Brain microvascular endothelial cell (primary cell): ENCODE results near the gene NDUFV1.
A peak's percentile ranks its signal among the peaks of the same experiment; 100 is the strongest.

Source experiments
- DNase-seq: peaks from one replicate; pipeline ENCODE4 v3.0.0-alpha.2; 2020
- H3K27ac ChIP-seq: fragments of 250-450 bp; sonication (Bioruptor Pico); 2 replicates; pipeline ENCODE4 v1.5.1; 2020; ENCODE audit warnings: mild to moderate bottlenecking, moderate library complexity
- H3K27me3 ChIP-seq: fragments of 250-450 bp; sonication (Bioruptor Pico); replicated peaks from 2 replicates; pipeline ENCODE4 v1.5.1; 2020; ENCODE audit warnings: mild to moderate bottlenecking
- H3K36me3 ChIP-seq: fragments of 250-450 bp; sonication (Bioruptor Pico); replicated peaks from 2 replicates; pipeline ENCODE4 v1.5.1; 2020; ENCODE audit warnings: mild to moderate bottlenecking
- H3K4me3 ChIP-seq: 2 replicates; pipeline ENCODE4 v1.5.1; 2011; ENCODE audit warnings: low read depth, mild to moderate bottlenecking, control low read depth, low read length, moderate library complexity
- in situ Hi-C: cut with HindIII; loops from 2 replicates; pipeline ENCODE4 v1.10.0; 2017; ENCODE audit warnings: low sequenced_read_pairs, low pct_ligation_motif_present
- TF ChIP-seq, protein P1 (sequence below): IDR thresholded peaks from 2 replicates; pipeline ENCODE4 v1.5.1; 2011; ENCODE audit warnings: low read depth, mild to moderate bottlenecking, moderate library complexity, low read length, control low read depth, inconsistent platforms; ENCODE audit errors: missing control alignments

The NDUFV1 gene

DNA sequence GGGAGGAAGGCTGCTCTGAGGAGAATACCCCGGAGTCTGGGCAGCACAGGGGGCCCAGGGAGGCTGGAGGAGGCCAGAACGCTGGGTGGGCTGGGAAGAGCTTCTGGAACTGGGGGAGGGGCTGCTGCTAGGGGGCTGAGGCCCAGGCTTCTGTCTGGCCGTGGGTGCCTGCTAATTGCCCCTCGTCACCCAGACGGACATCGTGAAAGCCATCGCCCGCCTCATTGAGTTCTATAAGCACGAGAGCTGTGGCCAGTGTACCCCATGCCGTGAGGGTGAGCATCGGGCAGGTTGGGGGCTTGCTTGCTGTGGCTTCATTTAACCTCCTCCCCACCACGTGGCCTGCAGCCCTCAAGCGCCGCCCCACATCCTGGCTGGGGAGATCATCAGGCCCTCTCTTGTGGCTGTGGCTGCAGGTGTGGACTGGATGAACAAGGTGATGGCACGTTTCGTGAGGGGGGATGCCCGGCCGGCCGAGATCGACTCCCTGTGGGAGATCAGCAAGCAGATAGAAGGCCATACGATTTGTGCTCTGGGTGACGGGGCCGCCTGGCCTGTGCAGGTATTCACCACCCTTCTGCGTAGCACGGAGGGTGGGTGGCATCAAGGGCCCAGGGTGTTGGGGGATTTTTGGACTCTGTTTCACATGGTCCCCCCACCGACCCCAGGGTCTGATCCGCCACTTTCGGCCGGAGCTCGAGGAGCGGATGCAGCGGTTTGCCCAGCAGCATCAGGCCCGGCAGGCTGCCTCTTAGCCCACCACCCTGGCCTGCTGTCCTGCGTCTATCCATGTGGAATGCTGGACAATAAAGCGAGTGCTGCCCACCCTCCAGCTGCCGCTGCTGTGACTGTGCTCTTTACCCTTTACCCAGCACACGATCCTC lies 5.2 kb downstream of the NDUFV1 start:
- TF ChIP-seq, protein P1, sequence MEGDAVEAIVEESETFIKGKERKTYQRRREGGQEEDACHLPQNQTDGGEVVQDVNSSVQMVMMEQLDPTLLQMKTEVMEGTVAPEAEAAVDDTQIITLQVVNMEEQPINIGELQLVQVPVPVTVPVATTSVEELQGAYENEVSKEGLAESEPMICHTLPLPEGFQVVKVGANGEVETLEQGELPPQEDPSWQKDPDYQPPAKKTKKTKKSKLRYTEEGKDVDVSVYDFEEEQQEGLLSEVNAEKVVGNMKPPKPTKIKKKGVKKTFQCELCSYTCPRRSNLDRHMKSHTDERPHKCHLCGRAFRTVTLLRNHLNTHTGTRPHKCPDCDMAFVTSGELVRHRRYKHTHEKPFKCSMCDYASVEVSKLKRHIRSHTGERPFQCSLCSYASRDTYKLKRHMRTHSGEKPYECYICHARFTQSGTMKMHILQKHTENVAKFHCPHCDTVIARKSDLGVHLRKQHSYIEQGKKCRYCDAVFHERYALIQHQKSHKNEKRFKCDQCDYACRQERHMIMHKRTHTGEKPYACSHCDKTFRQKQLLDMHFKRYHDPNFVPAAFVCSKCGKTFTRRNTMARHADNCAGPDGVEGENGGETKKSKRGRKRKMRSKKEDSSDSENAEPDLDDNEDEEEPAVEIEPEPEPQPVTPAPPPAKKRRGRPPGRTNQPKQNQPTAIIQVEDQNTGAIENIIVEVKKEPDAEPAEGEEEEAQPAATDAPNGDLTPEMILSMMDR, result no peak
- H3K4me3 ChIP-seq, result no peak overlapping the region
- H3K36me3 ChIP-seq, result peaks cover 6% of the 10 kb centered on the region
- DNase-seq, result no peak
- in situ Hi-C loops, result no loop called here
- H3K27ac ChIP-seq, result no peak overlapping the region
- H3K27me3 ChIP-seq, result peaks cover 10% of the 10 kb centered on the region

DNA sequence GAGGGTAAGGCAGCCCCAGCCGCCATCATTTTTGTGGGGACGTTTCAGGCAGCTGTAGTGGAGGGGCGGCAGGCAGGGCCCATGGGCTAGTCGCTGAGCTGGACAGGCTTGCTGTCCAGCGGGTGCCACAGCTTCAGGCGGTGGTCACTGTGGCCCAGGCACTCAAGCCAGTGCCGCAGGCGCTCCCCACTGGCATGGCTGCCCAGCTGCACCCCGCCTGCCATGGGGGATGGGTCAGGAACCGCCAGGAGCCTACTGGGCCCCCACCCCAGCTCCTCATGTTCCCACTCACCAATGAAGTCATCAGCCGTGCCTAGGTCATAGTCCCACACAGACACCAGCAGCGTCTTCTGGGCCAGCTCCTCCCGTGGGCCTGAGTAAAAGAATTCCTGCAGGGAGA lies 6.0 kb downstream of the NDUFV1 start:
- Histone ChIP-seq H3K27me3 (peaks cover 15% of the 10 kb centered on the region), H3K4me3 (no peak overlapping the region), H3K36me3 (peaks cover 6% of the 10 kb centered on the region), H3K27ac (no peak overlapping the region)
- in situ Hi-C loops, result no loop called here
- DNase-seq, result no peak
- TF ChIP-seq, protein P1, result no peak

DNA sequence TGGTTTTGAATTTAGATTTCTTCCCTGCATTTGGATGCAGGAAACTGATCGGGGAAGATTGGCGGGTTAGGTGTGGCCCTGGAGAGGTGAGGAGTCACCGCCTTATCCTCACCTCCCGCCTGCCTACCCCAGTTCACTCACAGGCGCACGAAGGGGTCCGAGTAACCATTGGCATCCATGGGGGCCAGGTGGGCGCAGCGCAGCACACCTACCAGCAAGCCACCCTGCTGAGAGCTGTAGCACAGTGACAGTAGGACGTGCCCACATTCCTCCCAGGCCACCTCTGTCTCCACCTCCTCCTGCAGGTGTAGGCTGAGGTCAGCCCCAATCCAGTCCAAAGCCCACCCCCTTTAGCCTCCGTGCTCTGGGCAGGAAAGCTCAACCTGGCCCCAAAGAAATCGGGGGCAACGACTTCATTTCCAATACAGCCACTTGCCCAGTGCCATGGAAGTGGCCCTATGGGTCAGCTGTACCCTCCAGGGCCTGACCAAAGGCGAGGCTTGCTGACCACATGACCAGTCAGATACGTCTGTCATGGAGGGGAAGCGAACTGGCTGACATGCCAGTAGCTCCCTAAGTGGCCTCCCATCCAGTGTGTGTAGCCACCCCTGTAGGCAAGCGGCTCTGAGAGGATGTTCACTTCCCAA lies 6.7 kb downstream of the NDUFV1 start:
- H3K36me3 ChIP-seq, result peaks cover 5% of the 10 kb centered on the region
- DNase-seq, result no peak
- no peak overlapping the region for H3K27ac ChIP-seq
- TF ChIP-seq, protein P1, result no peak
- in situ Hi-C loops, result no loop called here
- peaks cover 15% of the 10 kb centered on the region for H3K27me3 ChIP-seq
- H3K4me3 ChIP-seq, result no peak overlapping the region

DNA sequence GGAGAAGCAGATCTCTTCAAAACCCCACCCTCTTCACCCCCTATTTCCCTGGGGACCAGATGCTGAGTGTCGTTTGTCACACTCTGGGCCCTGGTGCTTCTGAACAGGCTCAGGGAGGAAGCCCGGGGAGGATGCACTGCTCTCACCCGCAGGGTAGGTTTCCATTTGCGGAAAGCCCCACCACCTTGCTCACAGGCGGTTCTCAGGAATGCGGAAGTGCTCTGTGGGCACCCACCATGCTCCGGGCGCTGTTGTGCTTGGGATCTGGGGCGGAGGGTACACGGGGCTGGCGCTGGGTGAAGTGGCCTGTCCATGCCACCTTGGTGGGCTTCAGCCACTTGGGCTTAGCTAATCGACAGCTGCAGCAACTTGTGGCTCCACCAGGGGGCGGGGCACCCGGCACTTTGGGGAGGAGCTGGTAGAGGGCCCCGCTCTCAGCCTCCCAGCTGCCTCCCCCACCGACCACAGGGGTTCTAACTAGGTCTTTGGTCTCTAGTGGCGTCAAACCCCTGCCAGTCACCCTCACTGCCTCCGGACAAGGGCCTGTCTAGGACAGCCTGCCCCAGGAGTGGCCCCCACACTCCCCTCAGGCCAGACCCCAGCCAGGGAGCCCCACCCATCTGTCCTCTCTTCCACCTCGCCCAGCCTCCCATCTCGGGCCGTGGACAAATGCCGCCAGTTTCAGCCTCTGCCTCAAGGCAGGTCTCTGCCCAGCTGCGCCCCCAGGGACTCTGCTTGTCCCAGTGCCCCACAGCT lies 7.4 kb downstream of the NDUFV1 start:
- in situ Hi-C loops, result no loop called here
- peak; percentile 1 for DNase-seq
- H3K27ac ChIP-seq, result no peak overlapping the region
- peaks cover 15% of the 10 kb centered on the region for H3K27me3 ChIP-seq
- peak overlapping the region; percentile 31 for H3K4me3 ChIP-seq
- peaks cover 4% of the 10 kb centered on the region for H3K36me3 ChIP-seq
- TF ChIP-seq, protein P1, result peak; percentile 87

DNA sequence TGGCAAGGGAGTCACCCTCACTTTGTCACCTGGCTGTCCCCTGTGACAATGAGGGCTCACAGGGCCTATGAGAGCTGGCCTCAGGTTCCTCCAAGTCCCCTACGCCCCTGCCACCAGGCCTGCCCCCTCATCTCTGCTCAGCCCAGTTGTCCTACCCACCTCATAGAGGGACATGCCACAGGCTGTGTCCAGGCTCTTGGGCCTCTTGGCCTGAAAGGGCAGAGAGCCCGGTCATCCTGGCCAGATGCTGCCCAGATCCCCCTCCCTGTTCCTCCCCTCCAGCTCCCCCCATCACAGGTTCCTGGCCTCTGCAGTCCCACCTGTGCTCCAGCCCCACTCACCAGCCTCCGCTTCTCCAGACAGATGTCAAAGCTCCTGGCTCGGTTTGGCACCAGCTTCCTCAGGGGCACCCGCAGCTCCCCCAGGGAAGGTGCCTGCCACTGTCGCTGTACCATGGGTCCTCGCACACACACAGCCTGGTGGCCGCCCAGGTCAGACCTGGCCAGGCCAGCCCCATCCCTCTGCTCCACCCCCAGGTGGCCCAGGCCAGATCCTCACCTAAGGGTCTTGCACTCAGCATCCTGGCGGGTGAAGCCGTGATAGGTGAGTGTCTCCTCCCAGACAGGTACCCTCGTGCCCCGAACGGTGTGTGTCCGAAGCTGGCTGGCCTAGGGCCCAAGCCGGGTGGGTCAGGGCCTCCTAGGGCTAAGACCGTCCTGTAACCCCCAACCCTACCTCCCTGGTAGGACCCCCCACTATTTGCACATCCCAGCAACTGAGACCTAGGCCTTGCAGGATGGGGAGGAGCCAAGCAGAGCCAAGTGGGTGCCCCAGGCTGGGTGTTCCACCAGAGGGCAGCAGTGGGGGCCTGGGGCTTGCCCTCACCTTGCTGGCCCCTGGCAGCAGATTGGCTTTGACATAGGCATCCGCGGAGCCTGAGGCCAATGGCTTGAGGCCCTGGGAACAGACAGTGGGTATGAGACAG lies 8.3 kb downstream of the NDUFV1 start:
- Histone ChIP-seq H3K27ac (no peak overlapping the region), H3K36me3 (peaks cover 4% of the 10 kb centered on the region), H3K27me3 (peaks cover 15% of the 10 kb centered on the region), H3K4me3 (no peak overlapping the region)
- no peak for DNase-seq
- TF ChIP-seq, protein P1, result peak; percentile 71
- in situ Hi-C loops, result no loop called here
